ENCODE measurements around the gene MAZ. TPM values are rescaled to one million over a fixed set of nuclear protein-coding genes. Genes with fewer than 3 reads are reported as not detected.

MAZ gene
- total and polyA plus RNA-seq, 2 of the 13 experiments (the other 11 are each of a cell fraction or from before 2014, with no cell fraction given) = 203 to 277 TPM

- TF ChIP-seq THAP9 (CRISPR knock-in tag; IDR thresholded peaks at IDR 0.05; ENCODE audit: borderline replicate concordance) (no peak), ZBTB25 (CRISPR knock-in tag; IDR thresholded peaks at IDR 0.05) (no peak), ZNF891 (CRISPR knock-in tag; IDR thresholded peaks at IDR 0.05) (peak; percentile 42; the same call in 1 of the 2 replicates), PLSCR1 (CRISPR knock-in tag; IDR thresholded peaks at IDR 0.05; ENCODE audit: borderline replicate concordance) (no peak), CHD4 (IDR thresholded peaks at IDR 0.05; ENCODE audit: borderline replicate concordance, low read length) (no peak), NPAS2 (CRISPR knock-in tag; IDR thresholded peaks at IDR 0.05; ENCODE audit: borderline replicate concordance) (no peak), ZNF430 (CRISPR knock-in tag; IDR thresholded peaks at IDR 0.05) (0 out of 2 replicates have a peak, but pooled peaks have one; percentile 13)
Observed at GRCh38 chr16:29815032-29815721, 8.8 kb downstream of the MAZ start (continued).

Measured in HepG2 (cell line).